HepG2 (cell line): Measurements from ENCODE around the gene TOX4. TPM values are rescaled to one million over a fixed set of nuclear protein-coding genes. Genes with fewer than 3 reads are reported as not detected.

Source experiments
- ATF1 ChIP-seq: IDR thresholded peaks from 2 replicates; pipeline ENCODE4 v1.6.1; 2016; ENCODE audit warnings: mild to moderate bottlenecking, control low read depth
- ELF3 ChIP-seq: IDR thresholded peaks from 2 replicates; pipeline ENCODE4 v1.6.1; 2016; ENCODE audit warnings: missing genetic modification reagents, missing compliant biosample characterization
- FOXP1 ChIP-seq, 2 experiments: fragments of 450-650 bp in 1 of 2; IDR thresholded peaks; 2 replicates each; pipeline ENCODE4 v1.6.1; 2017 to 2018; ENCODE audit warnings: antibody characterized with exemption in 1 of 2
- GATA4 ChIP-seq: sonication (generic); IDR thresholded peaks from 2 replicates; pipeline ENCODE4 v1.6.1; 2016; ENCODE audit warnings: antibody characterized with exemption, low read depth, borderline replicate concordance
- KDM6A ChIP-seq: IDR thresholded peaks from 2 replicates; pipeline ENCODE4 v1.6.1; 2016; ENCODE audit warnings: low read depth
- KLF15 ChIP-seq: sonication (generic); formaldehyde crosslinking; IDR thresholded peaks from 2 replicates; pipeline ENCODE4 v1.8.1; 2023; ENCODE audit warnings: borderline replicate concordance, mild to moderate bottlenecking, inconsistent platforms, missing genetic modification reagents, mixed read lengths
- MBD4 ChIP-seq: IDR thresholded peaks from 2 replicates; pipeline ENCODE4 v1.6.1; 2012; ENCODE audit warnings: low read length, inconsistent platforms, borderline replicate concordance
- NFIC ChIP-seq: IDR thresholded peaks from 2 replicates; pipeline ENCODE4 v1.6.1; 2012; ENCODE audit warnings: mild to moderate bottlenecking, low read length, inconsistent platforms
- NR2F6 ChIP-seq, 2 experiments: IDR thresholded peaks; 2 replicates each; pipeline ENCODE4 v1.6.1; 2016; ENCODE audit warnings: antibody characterized with exemption in 1 of 2, mild to moderate bottlenecking in 1 of 2
- PLRG1 ChIP-seq: fragments of 450-650 bp; conservative IDR thresholded peaks from 2 replicates; pipeline ENCODE4 v1.6.1; 2016
- RARA ChIP-seq: IDR thresholded peaks from 2 replicates; pipeline ENCODE4 v1.6.1; 2016; ENCODE audit warnings: missing genetic modification reagents, missing compliant biosample characterization
- SIN3A ChIP-seq: IDR thresholded peaks from 2 replicates; pipeline ENCODE4 v1.6.1; 2011; ENCODE audit warnings: low read depth, mild to moderate bottlenecking, control low read depth, low read length, borderline replicate concordance
- SIX1 ChIP-seq: sonication (generic); formaldehyde crosslinking; IDR thresholded peaks from 2 replicates; pipeline ENCODE4 v1.4.0; 2020; ENCODE audit warnings: missing genetic modification reagents, borderline replicate concordance
- SOX5 ChIP-seq: IDR thresholded peaks from 2 replicates; pipeline ENCODE4 v1.6.1; 2016; ENCODE audit warnings: borderline replicate concordance
- ZNF24 ChIP-seq: fragments of 450-650 bp; IDR thresholded peaks from 2 replicates; pipeline ENCODE4 v1.6.1; 2017; ENCODE audit warnings: antibody characterized with exemption, mild to moderate bottlenecking
- ZNF614 ChIP-seq: IDR thresholded peaks from 2 replicates; pipeline ENCODE4 v1.6.1; 2018; ENCODE audit warnings: missing biosample characterization, missing genetic modification reagents, inconsistent platforms, borderline replicate concordance
- ZNF619 ChIP-seq: sonication (generic); formaldehyde crosslinking; IDR thresholded peaks from 2 replicates; pipeline ENCODE4 v1.4.0; 2020; ENCODE audit warnings: mild to moderate bottlenecking, missing genetic modification reagents
- ZNF816 ChIP-seq: sonication (generic); formaldehyde crosslinking; IDR thresholded peaks from 2 replicates; pipeline ENCODE4 v1.8.0; 2022; ENCODE audit warnings: missing genetic modification reagents, mild to moderate bottlenecking, borderline replicate concordance
- ZSCAN9 ChIP-seq: IDR thresholded peaks from 2 replicates; pipeline ENCODE4 v1.6.1; 2016; ENCODE audit warnings: borderline replicate concordance
- polyA plus RNA-seq, 8 experiments: library from polyadenylated mRNA; depleted of rRNA in 3 of 8; stranded (reverse) in 7 of 8; unstranded in 1 of 8; fragments of >200 nt; fragmentation: Illumina TruSeq in 4 of 8; extraction: Trizol in 4 of 8; gene quantifications; 2 replicates each; pipeline versions ENCODE4 v1.2.1 to v1.2.3, GENCODE V29; 2011 to 2016; ENCODE audit warnings: low read depth in 4 of 8, missing spikeins in 1 of 8, mixed read lengths in 1 of 8; ENCODE audit not compliant: insufficient read depth in 1 of 8
- total RNA-seq, 5 experiments: library from RNA; depleted of rRNA; stranded (reverse); fragments of >200 nt; fragmentation: Illumina TruSeq; extraction: Trizol; gene quantifications; 2 replicates each; pipeline ENCODE4 v1.2.3, GENCODE V29; 2016; ENCODE audit warnings: low read depth in 1 of 5
- TF ChIP-seq, protein P1 (sequence below): sonication (generic); formaldehyde crosslinking; IDR thresholded peaks from 2 replicates; pipeline ENCODE4 v1.4.0; 2020; ENCODE audit warnings: missing genetic modification reagents
- TF ChIP-seq, protein P2 (sequence below), 2 experiments: fragments of 450-650 bp in 1 of 2; sonication (generic) in 1 of 2; formaldehyde crosslinking; IDR thresholded peaks; 2 replicates each; pipeline versions ENCODE4 v1.5.0 to v1.8.0; 2020 to 2022; ENCODE audit warnings: mild to moderate bottlenecking in 1 of 2, missing genetic modification reagents in 1 of 2
- TF ChIP-seq, protein P3 (sequence below), 2 experiments: sonication (generic) in 1 of 2; formaldehyde crosslinking in 1 of 2; IDR thresholded peaks; 2 replicates each; pipeline versions ENCODE4 v1.4.0 to v1.6.1; 2016 to 2020; ENCODE audit warnings: borderline replicate concordance in 1 of 2, low read depth in 1 of 2, mild to moderate bottlenecking in 1 of 2, missing genetic modification reagents in 1 of 2

TOX4 gene
- total and polyA plus RNA-seq, 2 of the 13 experiments (the other 11 are each of a cell fraction or from before 2014, with no cell fraction given): 71.8 to 163 TPM

DNA sequence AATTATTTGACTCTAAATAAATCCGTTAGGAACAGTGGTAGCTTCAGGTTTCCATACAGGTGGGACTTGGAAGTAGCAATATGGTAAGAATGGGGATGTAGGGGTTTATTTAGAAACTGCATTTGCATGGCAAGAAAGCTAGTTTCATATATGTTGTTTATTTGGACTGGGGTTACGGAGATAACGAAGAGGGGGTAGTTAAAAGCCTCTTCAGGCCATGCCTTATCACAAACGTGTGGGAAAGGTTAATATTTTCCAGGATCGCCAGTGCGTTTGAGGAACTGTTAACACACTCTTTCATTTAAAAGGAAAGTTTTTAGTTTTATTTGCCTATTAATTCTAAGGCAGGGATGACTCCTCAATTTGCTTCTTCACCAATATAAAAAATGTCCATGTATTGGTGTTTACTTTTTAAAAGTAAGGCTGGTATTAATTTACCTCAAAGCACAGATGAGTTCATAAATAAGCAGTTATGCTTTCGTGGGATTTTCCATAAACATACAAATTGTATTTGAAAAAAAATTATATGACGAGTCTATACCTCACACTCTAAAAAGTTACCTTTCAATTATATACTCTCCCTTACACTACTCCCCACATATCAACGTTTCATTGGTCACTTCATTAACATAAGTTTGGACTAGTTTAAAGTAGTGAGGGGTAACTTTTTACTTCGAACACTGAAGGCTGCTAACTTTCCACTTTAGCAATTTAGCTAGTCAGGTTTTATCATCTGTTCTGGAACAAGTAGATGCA lies 1.1 kb upstream of the TOX4 start (continued):
- TF ChIP-seq, protein P1, sequence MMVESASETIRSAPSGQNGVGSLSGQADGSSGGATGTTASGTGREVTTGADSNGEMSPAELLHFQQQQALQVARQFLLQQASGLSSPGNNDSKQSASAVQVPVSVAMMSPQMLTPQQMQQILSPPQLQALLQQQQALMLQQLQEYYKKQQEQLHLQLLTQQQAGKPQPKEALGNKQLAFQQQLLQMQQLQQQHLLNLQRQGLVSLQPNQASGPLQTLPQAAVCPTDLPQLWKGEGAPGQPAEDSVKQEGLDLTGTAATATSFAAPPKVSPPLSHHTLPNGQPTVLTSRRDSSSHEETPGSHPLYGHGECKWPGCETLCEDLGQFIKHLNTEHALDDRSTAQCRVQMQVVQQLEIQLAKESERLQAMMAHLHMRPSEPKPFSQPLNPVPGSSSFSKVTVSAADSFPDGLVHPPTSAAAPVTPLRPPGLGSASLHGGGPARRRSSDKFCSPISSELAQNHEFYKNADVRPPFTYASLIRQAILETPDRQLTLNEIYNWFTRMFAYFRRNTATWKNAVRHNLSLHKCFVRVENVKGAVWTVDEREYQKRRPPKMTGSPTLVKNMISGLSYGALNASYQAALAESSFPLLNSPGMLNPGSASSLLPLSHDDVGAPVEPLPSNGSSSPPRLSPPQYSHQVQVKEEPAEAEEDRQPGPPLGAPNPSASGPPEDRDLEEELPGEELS (CRISPR knock-in tag): peak; percentile 58; the same call in 1 of the 2 replicates
- 0 out of 2 replicates have a peak, but pooled peaks have one; percentile 2 for TF ChIP-seq SOX5 (CRISPR knock-in tag)
- TF ChIP-seq ATF1 (CRISPR knock-in tag): peak; percentile 51; the same call in 1 of the 2 replicates
- TF ChIP-seq PLRG1: no peak
- 0 out of 2 replicates have a peak, but pooled peaks have one; percentile 11 for TF ChIP-seq ELF3
- TF ChIP-seq ZNF619 (CRISPR knock-in tag): no peak
- TF ChIP-seq ZSCAN9 (CRISPR knock-in tag): peak; percentile 65; the same call in 1 of the 2 replicates
- TF ChIP-seq KDM6A (CRISPR knock-in tag): no peak
- TF ChIP-seq SIX1: 0 out of 2 replicates have a peak, but pooled peaks have one; percentile 19
- TF ChIP-seq NR2F6 (IDR thresholded peaks at IDR 0.05): 0 out of 2 replicates have a peak, but pooled peaks have one; percentile 12
- no peak for TF ChIP-seq NR2F6 (CRISPR knock-in tag; IDR thresholded peaks at IDR 0.05)
- peak; percentile 32; the same call in 1 of the 2 replicates for TF ChIP-seq NFIC
- TF ChIP-seq ZNF24: 0 out of 2 replicates have a peak, but pooled peaks have one; percentile 47
- peak; percentile 22; the same call in 1 of the 2 replicates for TF ChIP-seq RARA
- TF ChIP-seq, protein P2, sequence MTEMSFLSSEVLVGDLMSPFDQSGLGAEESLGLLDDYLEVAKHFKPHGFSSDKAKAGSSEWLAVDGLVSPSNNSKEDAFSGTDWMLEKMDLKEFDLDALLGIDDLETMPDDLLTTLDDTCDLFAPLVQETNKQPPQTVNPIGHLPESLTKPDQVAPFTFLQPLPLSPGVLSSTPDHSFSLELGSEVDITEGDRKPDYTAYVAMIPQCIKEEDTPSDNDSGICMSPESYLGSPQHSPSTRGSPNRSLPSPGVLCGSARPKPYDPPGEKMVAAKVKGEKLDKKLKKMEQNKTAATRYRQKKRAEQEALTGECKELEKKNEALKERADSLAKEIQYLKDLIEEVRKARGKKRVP (CRISPR knock-in tag; IDR thresholded peaks at IDR 0.05): 0 out of 4 replicates have a peak, but pooled peaks of 1 of the 2 experiments have one; percentile 23
- no peak for TF ChIP-seq FOXP1 (IDR thresholded peaks at IDR 0.05)
- TF ChIP-seq FOXP1 (CRISPR knock-in tag; IDR thresholded peaks at IDR 0.05): peak; percentile 47
- peak; percentile 22; the same call in 1 of the 2 replicates for TF ChIP-seq GATA4
- TF ChIP-seq ZNF614: peak; percentile 12; the same call in 1 of the 2 replicates
- TF ChIP-seq, protein P3, sequence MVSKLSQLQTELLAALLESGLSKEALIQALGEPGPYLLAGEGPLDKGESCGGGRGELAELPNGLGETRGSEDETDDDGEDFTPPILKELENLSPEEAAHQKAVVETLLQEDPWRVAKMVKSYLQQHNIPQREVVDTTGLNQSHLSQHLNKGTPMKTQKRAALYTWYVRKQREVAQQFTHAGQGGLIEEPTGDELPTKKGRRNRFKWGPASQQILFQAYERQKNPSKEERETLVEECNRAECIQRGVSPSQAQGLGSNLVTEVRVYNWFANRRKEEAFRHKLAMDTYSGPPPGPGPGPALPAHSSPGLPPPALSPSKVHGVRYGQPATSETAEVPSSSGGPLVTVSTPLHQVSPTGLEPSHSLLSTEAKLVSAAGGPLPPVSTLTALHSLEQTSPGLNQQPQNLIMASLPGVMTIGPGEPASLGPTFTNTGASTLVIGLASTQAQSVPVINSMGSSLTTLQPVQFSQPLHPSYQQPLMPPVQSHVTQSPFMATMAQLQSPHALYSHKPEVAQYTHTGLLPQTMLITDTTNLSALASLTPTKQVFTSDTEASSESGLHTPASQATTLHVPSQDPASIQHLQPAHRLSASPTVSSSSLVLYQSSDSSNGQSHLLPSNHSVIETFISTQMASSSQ (IDR thresholded peaks at IDR 0.05; ENCODE audit: low read depth): peak; percentile 79
- TF ChIP-seq, protein P3 (CRISPR knock-in tag; IDR thresholded peaks at IDR 0.05; ENCODE audit: borderline replicate concordance): peak; percentile 30; the same call in 1 of the 2 replicates
- TF ChIP-seq MBD4: 0 out of 2 replicates have a peak, but pooled peaks have one; percentile 58
- 0 out of 2 replicates have a peak, but pooled peaks have one; percentile 20 for TF ChIP-seq SIN3A
- TF ChIP-seq ZNF816 (CRISPR knock-in tag): peak; percentile 41; the same call in 1 of the 2 replicates
- TF ChIP-seq KLF15: no peak
